ENCODE results near the gene C6orf52.

GRCh38 chr6:10725716-10726115, 31.3 kb upstream of the C6orf52 start:
- TF ChIP-seq CTCF (IDR thresholded peaks at IDR 0.05) (no peak), EP300 (IDR thresholded peaks at IDR 0.05) (no peak), POLR2A (IDR thresholded peaks at IDR 0.05) (no peak)

Data from upper lobe of left lung (tissue), 4 donors.